HepG2 (cell line): Measurements from ENCODE around the gene RPS6KC1. TPM values are rescaled to one million over a fixed set of nuclear protein-coding genes. Genes with fewer than 3 reads are reported as not detected.

ENCODE experiments used
- BCLAF1 ChIP-seq: fragments of 450-650 bp; IDR thresholded peaks from 2 replicates; pipeline ENCODE4 v1.6.1; 2017; ENCODE audit warnings: mild to moderate bottlenecking
- CTCF ChIP-seq: sonication (generic); formaldehyde crosslinking; IDR thresholded peaks from 2 replicates; pipeline ENCODE4 v1.5.0; 2020; ENCODE audit warnings: mild to moderate bottlenecking, missing genetic modification reagents, moderate library complexity
- ETV5 ChIP-seq: IDR thresholded peaks from 2 replicates; pipeline ENCODE4 v1.6.1; 2018; ENCODE audit warnings: missing biosample characterization, missing genetic modification reagents, inconsistent platforms, borderline replicate concordance
- KIAA2018 ChIP-seq: sonication (generic); formaldehyde crosslinking; IDR thresholded peaks from 2 replicates; pipeline ENCODE4 v1.5.0; 2020; ENCODE audit warnings: mild to moderate bottlenecking, missing genetic modification reagents, borderline replicate concordance
- KLF15 ChIP-seq: sonication (generic); formaldehyde crosslinking; IDR thresholded peaks from 2 replicates; pipeline ENCODE4 v1.8.1; 2023; ENCODE audit warnings: borderline replicate concordance, mild to moderate bottlenecking, inconsistent platforms, missing genetic modification reagents, mixed read lengths
- MZF1 ChIP-seq: sonication (generic); formaldehyde crosslinking; IDR thresholded peaks from 2 replicates; pipeline ENCODE4 v1.8.1; 2023; ENCODE audit warnings: mild to moderate bottlenecking, missing genetic modification reagents, borderline replicate concordance
- ONECUT2 ChIP-seq: sonication (generic); formaldehyde crosslinking; IDR thresholded peaks from 2 replicates; pipeline ENCODE4 v1.4.0; 2020; ENCODE audit warnings: missing genetic modification reagents
- RARA ChIP-seq: IDR thresholded peaks from 2 replicates; pipeline ENCODE4 v1.6.1; 2016; ENCODE audit warnings: missing genetic modification reagents, missing compliant biosample characterization
- THAP9 ChIP-seq: sonication (generic); formaldehyde crosslinking; IDR thresholded peaks from 2 replicates; pipeline ENCODE4; 2020; ENCODE audit warnings: missing genetic modification reagents, mild to moderate bottlenecking, borderline replicate concordance
- YY1 ChIP-seq: IDR thresholded peaks from 2 replicates; pipeline ENCODE4 v1.6.1; 2011; ENCODE audit warnings: low read length, low read depth, moderate library complexity, mild to moderate bottlenecking; ENCODE audit not compliant: insufficient read depth, insufficient replicate concordance
- ZNF24 ChIP-seq: fragments of 450-650 bp; IDR thresholded peaks from 2 replicates; pipeline ENCODE4 v1.6.1; 2017; ENCODE audit warnings: antibody characterized with exemption, mild to moderate bottlenecking
- polyA plus RNA-seq, 8 experiments: library from polyadenylated mRNA; depleted of rRNA in 3 of 8; stranded (reverse) in 7 of 8; unstranded in 1 of 8; fragments of >200 nt; fragmentation: Illumina TruSeq in 4 of 8; extraction: Trizol in 4 of 8; gene quantifications; 2 replicates each; pipeline versions ENCODE4 v1.2.1 to v1.2.3, GENCODE V29; 2011 to 2016; ENCODE audit warnings: low read depth in 4 of 8, missing spikeins in 1 of 8, mixed read lengths in 1 of 8; ENCODE audit not compliant: insufficient read depth in 1 of 8
- total RNA-seq, 5 experiments: library from RNA; depleted of rRNA; stranded (reverse); fragments of >200 nt; fragmentation: Illumina TruSeq; extraction: Trizol; gene quantifications; 2 replicates each; pipeline ENCODE4 v1.2.3, GENCODE V29; 2016; ENCODE audit warnings: low read depth in 1 of 5

RPS6KC1 gene
- total and polyA plus RNA-seq, 2 of the 13 experiments (the other 11 are each of a cell fraction or from before 2014, with no cell fraction given), result 11.0 to 25.2 TPM

- TF ChIP-seq THAP9 (CRISPR knock-in tag) (peak; percentile 85; the same call in 1 of the 2 replicates), YY1 (peak; percentile 77), MZF1 (no peak), ZNF24 (0 out of 2 replicates have a peak, but pooled peaks have one; percentile 15), ONECUT2 (no peak), KLF15 (CRISPR knock-in tag) (peak; percentile 71; the same call in 1 of the 2 replicates), KIAA2018 (CRISPR knock-in tag) (no peak), RARA (CRISPR knock-in tag) (no peak; the same call in 1 of the 2 replicates), BCLAF1 (no peak), ETV5 (0 out of 2 replicates have a peak, but pooled peaks have one; percentile 26), CTCF (CRISPR knock-in tag) (peak; percentile 8; the same call in 1 of the 2 replicates)
These were observed at the start of gene RPS6KC1 (continued) for GRCh38 chr1:213051127-213051880.
